Measurements from ENCODE around the gene UBR7.
"Not testable (repeated sequence)": the region's sequence is repeated elsewhere in the genome, so short reads cannot be mapped to it uniquely, and the experiment has no call there.

UBR7 gene, protein sequence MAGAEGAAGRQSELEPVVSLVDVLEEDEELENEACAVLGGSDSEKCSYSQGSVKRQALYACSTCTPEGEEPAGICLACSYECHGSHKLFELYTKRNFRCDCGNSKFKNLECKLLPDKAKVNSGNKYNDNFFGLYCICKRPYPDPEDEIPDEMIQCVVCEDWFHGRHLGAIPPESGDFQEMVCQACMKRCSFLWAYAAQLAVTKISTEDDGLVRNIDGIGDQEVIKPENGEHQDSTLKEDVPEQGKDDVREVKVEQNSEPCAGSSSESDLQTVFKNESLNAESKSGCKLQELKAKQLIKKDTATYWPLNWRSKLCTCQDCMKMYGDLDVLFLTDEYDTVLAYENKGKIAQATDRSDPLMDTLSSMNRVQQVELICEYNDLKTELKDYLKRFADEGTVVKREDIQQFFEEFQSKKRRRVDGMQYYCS

DNA sequence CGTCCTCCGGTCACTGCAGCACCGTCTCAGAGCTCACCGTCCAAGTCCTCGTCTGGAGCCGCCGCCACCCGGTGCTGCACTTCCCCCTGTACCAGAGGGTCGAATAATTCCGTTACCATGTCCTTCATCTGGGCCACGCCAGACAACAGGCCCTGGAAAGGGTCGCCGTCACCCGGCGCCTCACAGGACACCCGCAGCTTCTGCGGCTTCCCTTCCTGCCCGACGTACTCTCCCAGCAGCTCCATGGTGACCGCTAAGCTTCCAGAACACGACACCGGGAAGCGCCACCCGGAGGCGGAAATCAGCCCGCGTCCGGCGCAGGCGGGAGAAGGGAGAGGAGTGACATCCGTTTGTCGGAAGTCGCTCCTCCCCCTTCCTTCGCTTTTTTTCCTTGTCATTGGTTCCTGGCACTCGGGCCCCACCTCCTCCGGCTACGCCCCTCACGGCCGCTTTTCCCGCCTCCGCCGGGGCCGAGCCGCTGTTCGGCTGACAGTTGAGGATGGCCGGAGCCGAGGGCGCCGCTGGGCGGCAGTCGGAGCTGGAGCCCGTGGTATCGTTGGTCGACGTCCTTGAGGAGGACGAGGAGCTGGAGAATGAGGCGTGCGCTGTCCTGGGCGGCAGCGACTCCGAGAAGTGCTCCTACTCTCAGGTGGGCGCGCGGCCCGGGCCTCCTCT is at the start of gene UBR7, which contains the start of gene GON7:
Gene UBR7 (plus strand): TSS at position 464 of the 675 bp plus-strand sequence. CDS start 36 bp downstream, at position 500.
Gene GON7 (minus strand): TSS at position 273 of the 675 bp plus-strand sequence. CDS start 28 bp downstream, at position 245.
- DNase-seq (ENCODE audit: low spot score) = peak; percentile 96

DNA sequence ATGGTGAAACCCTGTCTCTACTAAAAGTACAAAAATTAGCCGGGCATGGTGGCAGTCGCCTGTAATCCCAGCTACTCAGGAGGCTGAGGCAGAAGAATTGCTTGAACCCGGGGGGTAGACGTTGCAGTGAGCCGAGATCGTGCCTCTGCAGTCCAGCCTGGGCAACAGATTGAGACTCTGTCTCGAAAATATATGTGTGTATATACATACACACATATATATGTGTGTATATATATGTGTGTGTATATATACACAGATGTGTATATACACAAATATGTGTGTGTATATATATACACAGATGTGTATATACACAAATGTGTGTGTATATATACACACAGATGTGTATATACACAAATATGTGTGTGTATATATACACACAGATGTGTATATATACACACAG is 48.7 kb upstream of the UBR7 start:
- DNase-seq (ENCODE audit: low spot score) = not testable (repeated sequence)

DNA sequence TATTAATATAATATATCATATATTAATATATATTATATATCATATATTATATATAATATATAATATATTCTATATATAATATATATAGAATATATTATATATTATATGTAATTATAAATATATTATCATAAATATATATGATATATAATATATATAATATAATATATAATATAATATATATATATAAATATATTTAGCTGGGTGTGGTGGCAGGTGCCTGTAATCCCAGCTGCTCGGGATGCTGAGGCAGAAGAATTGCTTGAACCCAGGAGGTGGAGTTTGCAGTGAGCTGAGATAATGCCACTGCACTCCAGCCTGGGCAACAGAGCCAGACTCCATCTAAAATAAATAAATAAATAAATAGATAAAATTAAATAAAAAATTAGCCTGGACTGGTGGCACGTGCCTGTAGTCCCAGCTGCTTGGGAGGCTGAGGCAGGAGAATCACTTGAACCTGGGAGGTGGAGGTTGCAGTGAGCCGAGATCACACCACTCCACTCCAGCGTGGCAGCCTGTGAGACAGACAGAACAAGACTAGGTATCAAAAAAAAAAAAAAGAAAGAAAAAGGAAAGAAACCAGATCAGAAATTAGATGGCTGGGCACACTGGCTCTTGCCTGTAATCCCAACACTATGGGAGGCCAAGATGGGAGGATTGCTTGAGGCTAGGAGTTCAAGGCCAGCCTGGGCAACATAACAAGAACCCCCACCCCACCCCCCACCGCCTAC is 47.3 kb upstream of the UBR7 start:
- not testable (repeated sequence) for DNase-seq (ENCODE audit: low spot score)

DNA sequence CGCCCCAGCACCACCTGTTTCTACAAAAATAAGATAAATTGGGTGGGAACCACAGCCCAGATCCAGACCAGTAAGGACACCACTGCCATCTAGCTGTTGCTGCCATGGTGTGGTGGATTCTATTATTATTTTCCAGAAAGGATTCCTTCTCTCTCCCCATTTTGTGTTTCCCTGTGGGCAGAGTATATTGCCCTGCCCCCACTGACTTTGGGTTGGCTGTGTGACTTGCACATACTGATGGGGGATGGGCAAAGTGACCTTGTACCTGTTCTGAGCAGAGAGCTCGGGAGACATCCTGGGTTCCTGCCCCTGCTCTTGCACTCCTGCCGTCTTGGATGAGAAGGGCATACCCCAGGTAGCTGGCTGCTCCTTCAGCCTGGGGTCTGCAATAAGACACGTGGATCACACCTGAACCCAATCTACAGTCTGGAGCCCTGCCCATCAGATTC is 46.7 kb upstream of the UBR7 start:
- DNase-seq (ENCODE audit: low spot score) = peak; percentile 47

DNA sequence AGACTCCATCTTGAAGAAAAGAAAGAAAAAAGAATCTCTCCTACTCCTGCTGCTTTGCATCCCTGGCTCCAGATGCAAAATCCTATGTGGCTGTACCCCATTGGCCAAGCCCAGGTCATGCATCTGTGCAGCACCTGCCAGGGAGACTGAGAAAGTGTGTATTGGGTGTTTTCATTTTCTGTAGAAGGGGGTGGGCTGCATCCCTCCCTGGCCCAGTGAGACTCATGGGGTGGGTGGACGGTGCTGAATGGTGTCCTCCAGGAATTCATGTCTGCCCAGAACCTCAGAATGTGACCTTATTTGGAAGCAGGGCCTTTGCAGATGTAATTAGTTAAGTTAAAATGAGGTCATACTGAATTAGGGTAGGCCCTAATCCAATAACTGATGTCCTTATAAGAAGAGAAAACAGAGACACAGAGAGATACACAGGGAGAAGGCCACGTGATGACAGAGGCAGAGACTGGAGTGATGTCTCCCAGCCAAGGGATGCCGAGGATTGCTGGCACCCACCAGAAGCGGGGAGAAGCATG is 45.6 kb upstream of the UBR7 start:
- DNase-seq (ENCODE audit: low spot score) = peak; percentile 16

DNA sequence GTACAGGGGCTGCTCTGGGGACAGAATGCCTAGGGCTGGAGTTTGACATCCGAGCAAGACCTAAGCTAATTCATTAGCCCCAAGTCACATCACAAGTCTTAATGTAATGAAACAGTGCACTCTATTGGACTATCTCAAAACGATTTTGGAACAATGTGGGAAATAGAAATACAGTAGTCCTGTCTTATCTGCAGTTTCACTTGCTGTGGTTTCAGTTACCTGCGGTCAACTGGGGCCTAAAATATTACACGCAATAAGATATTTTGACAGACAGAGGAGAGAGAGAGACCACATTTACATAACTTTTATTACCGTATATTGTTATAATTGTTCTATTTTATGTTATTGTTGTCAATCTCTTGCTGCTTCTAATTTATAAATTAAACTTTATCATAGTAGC is 43.5 kb upstream of the UBR7 start:
- peak; percentile 20 for DNase-seq (ENCODE audit: low spot score)

DNA sequence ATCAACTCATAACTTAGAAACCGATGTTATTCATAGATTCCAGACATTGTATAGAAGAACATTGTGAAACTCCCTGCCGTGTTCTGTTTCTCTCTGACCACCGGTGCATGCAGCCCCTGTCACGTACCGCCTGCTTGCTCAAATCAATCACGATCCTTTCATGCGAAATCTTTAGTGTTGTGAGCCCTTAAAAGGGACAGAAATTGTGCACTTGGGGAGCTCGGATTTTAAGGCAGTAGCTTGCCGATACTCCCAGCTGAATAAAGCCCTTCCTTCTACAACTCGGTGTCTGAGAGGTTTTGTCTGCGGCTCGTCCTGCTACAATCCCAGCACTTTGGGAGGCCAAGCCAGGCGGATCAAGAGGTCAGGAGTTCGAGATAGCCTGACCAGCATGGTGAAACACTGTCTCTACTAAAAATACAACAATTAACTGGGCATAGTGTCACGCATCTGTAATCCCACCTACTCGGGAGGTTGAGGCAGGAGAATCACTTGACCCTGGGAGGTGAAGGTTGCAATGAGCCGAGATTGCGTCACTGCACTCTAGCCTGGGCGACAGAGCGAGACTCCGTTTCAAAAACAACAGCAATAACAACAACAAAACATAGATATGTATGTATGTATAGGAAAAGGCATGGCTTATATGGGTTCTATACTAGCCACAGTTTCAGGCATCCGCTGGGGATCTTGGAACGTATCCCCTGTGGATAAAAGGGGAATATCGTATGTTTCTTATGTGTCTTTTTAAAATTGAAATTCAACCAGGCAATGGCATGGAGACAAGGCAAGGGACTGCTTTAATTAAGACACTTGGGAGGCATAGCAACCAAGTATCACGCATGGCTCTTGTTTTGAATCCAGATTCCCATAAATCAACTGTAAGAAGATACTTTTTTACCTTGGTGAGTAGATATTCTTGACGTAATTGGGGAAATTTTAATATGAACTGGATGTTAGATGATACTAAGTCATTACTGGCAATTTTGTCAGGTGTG is 41.5 kb upstream of the UBR7 start:
- DNase-seq (ENCODE audit: low spot score) = not testable (repeated sequence)

DNA sequence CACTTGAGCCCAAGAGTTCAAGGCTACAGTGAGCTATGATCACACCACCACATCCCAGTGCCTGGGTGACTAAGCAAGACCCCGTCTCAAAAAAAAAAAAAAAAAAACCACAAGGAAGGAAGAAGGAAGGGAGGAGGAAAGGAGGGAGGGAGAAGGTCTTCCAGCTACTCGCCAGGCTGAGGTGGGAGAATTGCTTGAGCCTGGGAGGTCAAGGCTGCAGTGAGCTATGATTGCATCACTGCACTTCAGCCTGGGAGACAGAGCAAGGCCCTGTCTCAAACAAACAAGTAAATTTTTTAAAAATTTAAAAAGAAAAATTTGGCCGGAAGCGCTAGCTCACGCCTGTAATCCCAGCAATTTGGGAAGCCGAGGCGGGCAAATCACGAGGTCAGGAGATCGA is 38.4 kb upstream of the UBR7 start:
- DNase-seq (ENCODE audit: low spot score) = not testable (repeated sequence)

DNA sequence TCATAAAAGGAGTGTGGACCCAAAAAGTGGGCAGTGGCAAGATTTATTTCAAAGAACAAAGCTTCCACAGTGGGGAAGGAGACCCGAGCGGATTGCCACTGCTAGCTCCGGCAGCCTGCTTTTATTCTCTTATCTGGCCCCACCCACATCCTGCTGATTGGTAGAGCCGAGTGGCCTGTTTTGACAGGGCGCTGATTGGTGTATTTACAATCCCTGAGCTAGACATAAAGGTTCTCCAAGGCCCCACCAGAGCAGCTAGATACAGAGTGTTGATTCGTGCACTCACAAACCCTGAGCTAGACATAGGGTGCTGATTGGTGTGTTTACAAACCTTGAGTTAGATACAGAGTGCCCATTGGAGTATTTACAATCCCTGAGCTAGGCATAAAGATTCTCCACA is 37.4 kb upstream of the UBR7 start:
- DNase-seq (ENCODE audit: low spot score) = not testable (repeated sequence)

DNA sequence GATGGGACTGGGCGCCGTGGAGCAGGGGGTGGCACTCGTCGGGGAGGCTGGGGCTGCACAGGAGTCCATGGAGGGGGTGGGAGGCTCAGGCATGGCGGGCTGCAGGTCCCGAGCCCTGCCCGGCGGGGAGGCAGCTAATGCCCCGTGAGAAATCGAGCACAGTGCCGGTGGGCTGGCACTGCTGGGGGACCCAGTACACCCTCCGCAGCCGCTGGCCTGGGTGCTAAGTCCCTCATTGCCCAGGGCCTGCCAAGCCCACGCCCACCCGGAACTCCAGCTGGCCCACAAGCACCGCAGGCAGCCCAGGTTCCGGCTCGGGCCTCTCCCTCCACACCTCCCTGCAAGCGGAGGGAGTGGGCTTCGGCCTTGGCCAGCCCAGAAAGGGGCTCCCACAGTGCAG is 36.9 kb upstream of the UBR7 start:
- DNase-seq (ENCODE audit: low spot score) = not testable (repeated sequence)

DNA sequence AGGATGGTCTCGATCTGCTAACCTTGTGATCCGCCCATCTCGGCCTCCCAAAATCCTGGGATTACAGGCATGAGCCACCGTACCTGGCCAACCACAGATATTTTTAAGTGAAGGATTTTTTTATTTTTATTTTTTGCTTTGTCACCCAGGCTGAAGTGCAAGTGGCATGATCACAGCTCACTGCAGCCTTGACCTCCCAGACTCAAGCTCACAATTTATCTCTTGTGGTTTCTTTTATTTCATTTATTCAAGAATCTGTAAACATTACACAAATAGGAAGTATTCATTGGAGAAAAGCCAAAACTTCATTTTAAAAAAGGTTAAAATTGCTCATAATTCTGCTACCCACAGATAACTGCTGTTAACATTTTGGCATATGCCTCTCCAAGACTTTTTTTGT is 35.7 kb upstream of the UBR7 start:
- DNase-seq (ENCODE audit: low spot score) = no peak

DNA sequence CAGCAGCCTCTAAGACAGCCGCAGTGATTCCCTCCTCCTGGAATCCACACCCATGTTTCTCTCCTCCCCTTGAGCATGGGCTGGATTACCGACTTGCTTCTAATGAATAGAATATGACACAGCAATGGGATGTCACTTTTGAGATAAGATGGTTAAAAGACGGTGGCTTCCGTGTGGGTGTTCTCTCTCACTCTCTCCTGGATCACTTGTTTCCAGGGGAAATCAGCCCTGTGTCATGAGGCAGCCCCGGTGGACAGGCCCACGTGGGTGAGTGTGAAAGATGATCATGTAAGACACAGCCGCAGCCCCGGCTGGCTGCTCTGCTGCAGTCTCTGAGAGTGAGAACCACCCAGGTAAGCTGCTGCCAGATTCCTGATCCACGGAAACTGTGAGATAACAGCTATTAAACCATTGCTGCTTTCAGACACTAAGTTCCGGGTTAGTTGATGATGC is 33.1 kb upstream of the UBR7 start:
- no peak for DNase-seq (ENCODE audit: low spot score)

DNA sequence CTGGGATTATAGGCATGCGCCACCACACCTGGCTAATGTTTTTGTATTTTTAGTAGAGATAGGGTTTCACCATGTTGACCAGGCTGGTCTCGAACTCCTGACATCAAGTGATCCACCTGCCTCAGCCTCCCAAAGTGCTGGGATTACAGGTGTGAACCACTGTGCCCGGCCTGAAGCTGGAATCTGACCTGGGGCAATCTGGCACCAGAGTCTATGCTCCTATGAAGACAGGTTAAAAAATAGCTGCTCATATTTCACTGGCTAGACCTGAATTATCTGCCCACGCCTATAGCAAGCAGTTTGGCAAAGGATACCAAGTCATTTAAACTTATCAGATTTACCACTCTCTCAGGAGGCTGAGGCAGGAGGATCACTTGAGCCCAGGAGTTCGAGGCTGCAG is 32.3 kb upstream of the UBR7 start:
- DNase-seq (ENCODE audit: low spot score) = not testable (repeated sequence)

DNA sequence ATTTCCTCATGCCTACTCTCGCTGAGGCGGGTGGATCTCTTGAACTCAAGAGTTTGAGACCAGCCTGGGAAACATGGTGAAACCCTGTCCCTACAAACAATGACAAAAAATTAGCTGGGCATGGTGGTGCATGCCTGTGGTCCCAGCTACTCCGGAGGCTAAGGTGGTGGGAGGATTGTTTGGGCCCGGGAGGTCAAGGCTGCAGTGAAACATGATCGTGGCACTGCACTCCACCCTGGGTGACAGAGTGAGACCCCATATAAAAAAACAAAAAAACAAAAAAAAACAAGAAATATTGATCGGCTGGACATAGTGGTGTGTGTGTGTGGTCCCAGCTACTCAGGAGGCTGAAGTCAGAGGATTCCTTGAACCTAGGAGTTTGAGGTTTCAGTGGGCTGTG is 31.6 kb upstream of the UBR7 start:
- no peak for DNase-seq (ENCODE audit: low spot score)

DNA sequence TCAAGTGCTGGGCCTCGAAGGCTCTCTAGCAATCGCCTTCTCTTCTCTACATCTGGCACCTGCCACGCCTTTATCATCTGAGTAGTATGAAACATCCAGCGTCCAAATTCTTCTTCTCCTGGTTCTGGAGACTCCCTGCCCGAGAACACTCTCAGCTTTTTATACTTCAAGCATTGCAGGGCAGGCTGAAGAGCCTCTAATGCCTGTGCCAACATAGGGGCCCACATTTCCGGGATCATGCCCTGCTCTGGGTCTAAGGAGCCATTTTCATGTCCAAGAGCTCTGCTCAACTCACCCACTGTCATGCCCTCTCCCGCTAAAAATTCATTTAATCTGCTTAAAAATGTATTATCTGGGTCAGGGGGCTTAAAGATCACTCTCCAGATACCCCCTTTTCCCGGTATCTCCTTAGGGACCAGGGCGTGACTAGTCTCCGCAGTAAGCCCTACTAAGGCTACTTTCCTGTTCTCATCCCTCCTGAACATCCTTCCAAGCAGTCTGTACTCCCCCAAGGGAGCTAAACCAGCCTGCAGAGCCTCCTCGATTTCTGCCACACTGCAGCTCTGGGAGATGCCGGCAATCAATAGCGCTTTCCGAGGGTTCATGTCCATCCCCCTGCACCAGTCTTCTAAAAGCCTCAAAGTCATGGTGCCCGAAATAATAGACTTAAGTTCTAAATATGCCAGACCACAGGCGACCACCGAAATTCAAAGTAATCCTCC is 23.3 kb upstream of the UBR7 start:
- DNase-seq (ENCODE audit: low spot score) = no peak

DNA sequence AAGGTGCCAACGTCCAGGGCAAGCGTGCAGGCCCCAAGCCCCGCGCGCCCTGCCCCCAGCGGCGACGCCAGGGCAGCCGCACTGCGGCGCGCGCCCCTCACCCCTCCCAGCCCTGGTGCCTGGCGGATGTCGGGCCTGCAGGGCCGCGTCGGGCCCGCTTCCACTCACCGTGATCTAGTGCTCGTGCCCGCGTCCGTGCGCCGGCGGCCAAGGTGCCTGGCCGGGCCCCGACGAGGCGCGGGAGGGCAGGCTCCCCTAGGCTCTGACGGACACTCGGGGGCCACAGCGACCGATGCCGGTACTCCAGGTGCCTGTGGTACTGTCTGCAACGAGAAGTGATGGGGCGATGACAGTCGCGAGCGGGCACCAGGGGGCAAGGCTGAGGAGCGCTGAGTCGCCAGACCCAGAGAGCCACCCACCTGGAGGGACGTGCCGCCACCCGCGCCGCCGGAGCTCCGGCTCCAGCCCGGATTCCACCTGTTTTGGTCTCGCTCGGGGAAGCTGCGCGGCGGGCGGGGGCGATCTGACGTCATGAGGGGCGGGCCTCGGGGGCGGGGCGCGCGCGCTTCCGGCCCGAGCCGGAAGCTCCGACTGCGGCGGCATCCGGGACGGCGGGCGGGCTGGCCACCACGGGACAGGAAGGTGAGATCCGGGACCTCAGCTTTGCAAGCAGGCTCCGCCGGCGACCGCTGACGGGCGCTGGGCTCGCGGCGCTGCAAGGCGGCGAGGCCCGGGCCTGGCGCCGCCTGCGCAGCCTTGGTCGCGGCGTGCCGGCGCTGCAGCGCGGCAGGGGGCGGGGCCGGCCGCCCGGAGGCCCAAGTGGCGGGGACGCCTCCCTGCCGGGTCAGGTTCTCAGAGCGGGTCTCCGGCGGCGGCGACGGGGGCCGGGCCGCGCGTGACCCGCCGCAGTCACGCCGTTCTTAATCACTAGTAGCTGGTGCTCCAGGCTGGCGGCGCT is 22.4 kb upstream of the UBR7 start, which contains the start of the genes LYSET and MOAP1:
Gene LYSET (plus strand): TSS at position 927 of the 958 bp plus-strand sequence. CDS start 89 bp downstream, outside the sequence.
Gene MOAP1 (minus strand): TSS at position 507 of the 958 bp plus-strand sequence. CDS start 655 bp downstream, outside the sequence.
- DNase-seq (ENCODE audit: low spot score) = peak; percentile 91

DNA sequence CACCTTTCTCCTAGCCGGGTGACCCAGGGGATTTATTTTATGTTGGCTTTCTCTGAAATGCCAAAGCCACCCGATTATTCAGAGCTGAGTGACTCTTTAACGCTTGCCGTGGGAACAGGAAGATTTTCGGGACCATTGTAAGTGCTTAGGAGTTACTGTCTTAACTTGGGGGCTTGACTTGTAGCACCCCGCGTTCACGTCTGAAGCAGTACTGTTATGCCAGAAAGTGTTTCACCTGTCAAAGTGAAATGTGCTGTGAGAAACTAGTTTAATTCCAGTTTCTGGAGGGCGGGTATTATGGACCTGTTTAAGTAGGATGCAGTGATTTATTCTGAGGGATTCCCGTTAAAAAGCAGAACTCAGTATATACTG is 21.7 kb upstream of the UBR7 start:
- no peak for DNase-seq (ENCODE audit: low spot score)

DNA sequence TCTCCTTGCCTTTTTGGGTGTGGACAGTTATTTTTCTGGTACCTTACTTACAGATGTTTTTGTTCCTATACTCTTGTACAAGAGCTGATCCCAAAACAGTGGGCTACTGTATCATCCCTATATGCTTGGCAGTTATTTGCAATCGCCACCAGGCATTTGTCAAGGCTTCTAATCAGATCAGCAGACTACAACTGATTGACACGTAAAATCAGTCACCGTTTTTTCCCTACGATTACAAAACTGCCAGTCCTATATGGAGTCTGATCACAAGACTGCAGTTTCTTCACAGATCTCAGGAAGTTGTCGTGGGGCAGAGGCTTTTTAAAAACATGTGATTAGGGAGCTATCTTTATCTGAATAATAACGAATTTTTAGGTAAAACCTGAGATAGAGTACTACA is 20.6 kb upstream of the UBR7 start:
- peak; percentile 13 for DNase-seq (ENCODE audit: low spot score)

DNA sequence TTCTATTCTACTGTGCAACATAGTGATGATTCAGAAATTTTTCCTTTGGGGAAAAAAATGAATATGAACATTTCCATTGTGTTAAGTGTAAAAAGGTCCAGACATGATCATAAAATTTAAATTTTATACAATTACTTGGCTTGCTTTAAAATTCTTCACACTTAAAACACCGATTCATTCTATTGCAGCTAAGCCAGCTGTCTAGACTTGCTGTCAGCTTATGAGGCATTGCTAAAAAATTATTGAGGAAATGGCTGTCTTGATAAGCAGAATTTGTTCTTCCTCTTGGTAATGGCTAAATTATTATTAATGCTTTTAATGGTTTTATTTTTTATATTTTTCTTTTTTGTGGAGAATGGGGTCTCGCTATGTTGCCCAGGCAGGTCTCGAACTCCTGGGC is 20.1 kb upstream of the UBR7 start:
- DNase-seq (ENCODE audit: low spot score) = no peak
